SK-N-SH (cell line): Measurements from ENCODE around the gene OPCML. TPM values are rescaled to one million over a fixed set of nuclear protein-coding genes. Genes with fewer than 3 reads are reported as not detected.

Experiments used
- CTCF ChIA-PET: fragments of 300-600, 350-600 bp; formaldehyde crosslinking; extraction: SDS; loops from one replicate; lab custom pipeline; 2021; lab: Yijun Ruan, JAX
- POLR2A ChIA-PET: fragments of 350-600 bp; sonication (Branson Sonifier 250); formaldehyde crosslinking; extraction: SDS; loops from one replicate; lab custom pipeline; 2020; ENCODE audit warnings: antibody characterized with exemption, inconsistent platforms; lab: Yijun Ruan, JAX
- DNase-seq: peaks from one replicate; pipeline ENCODE4 v3.0.0; 2012
- H2AFZ ChIP-seq: fragments of 200-600 bp; sonication (generic); 2 replicates; pipeline ENCODE4 v1.8.1; 2016; ENCODE audit warnings: antibody characterized with exemption, mild to moderate bottlenecking, low read depth
- H3F3A ChIP-seq: fragments of 200-600 bp; sonication (generic); replicated peaks from 2 replicates; pipeline ENCODE3; 2016; ENCODE audit warnings: antibody characterized with exemption, mild to moderate bottlenecking; ENCODE audit not compliant: insufficient read depth
- H3K27ac ChIP-seq, 2 experiments: fragments of 200-500 bp in 1 of 2; fragments of 200-600 bp in 1 of 2; sonication (Bioruptor generic) in 1 of 2; sonication (generic), shearing (Covaris generic) in 1 of 2; 2 replicates each; pipeline versions ENCODE4 v1.5.1 to v1.6.1; 2014 to 2016; ENCODE audit warnings: low read depth in 2 of 2, inconsistent platforms in 1 of 2, low read length in 1 of 2, mild to moderate bottlenecking in 1 of 2, mixed read lengths in 1 of 2
- H3K27me3 ChIP-seq: fragments of 200-600 bp; sonication (generic), shearing (Covaris generic); 2 replicates; pipeline ENCODE4 v1.6.1; 2016; ENCODE audit warnings: mixed run types; ENCODE audit not compliant: insufficient read depth
- H3K36me3 ChIP-seq, 2 experiments: fragments of 200-500 bp in 1 of 2; fragments of 200-600 bp in 1 of 2; sonication (Bioruptor generic) in 1 of 2; sonication (generic) in 1 of 2; replicated peaks in 1 of 2; 2 replicates each; pipeline versions ENCODE3 to v1.5.1; 2014 to 2016; ENCODE audit warnings: low read length in 1 of 2, mild to moderate bottlenecking in 1 of 2; ENCODE audit not compliant: insufficient read depth in 2 of 2, control insufficient read depth in 1 of 2
- H3K4me1 ChIP-seq, 2 experiments: fragments of 200-500 bp in 1 of 2; fragments of 200-600 bp in 1 of 2; sonication (Bioruptor generic) in 1 of 2; sonication (generic), shearing (Covaris generic) in 1 of 2; 2 replicates each; pipeline versions ENCODE4 v1.5.1 to v1.6.1; 2014 to 2016; ENCODE audit warnings: low read depth in 1 of 2, low read length in 1 of 2, mixed run types in 1 of 2; ENCODE audit not compliant: insufficient read depth in 2 of 2, control insufficient read depth in 1 of 2
- H3K4me2 ChIP-seq: fragments of 200-600 bp; sonication (generic), shearing (Covaris generic); 2 replicates; pipeline ENCODE4 v1.6.1; 2017; ENCODE audit warnings: mixed run types
- H3K4me3 ChIP-seq, 2 experiments: fragments of 200-500 bp in 1 of 2; fragments of 200-600 bp in 1 of 2; sonication (Bioruptor generic) in 1 of 2; sonication (generic), shearing (Covaris generic) in 1 of 2; 2 replicates each; pipeline versions ENCODE4 v1.5.1 to v1.8.1; 2014 to 2016; ENCODE audit warnings: low read depth in 2 of 2, inconsistent platforms in 1 of 2, low read length in 1 of 2, mild to moderate bottlenecking in 1 of 2, mixed read lengths in 1 of 2, moderate library complexity in 1 of 2
- H3K79me2 ChIP-seq: fragments of 200-600 bp; sonication (generic); 2 replicates; pipeline ENCODE4 v1.8.1; 2017; ENCODE audit warnings: mild to moderate bottlenecking; ENCODE audit not compliant: insufficient read depth
- H3K9ac ChIP-seq: fragments of 200-600 bp; sonication (generic); 2 replicates; pipeline ENCODE4 v1.6.1; 2017; ENCODE audit warnings: mixed run types
- H3K9me2 ChIP-seq: fragments of 200-600 bp; sonication (generic); 2 replicates; pipeline ENCODE4 v1.6.1; 2017; ENCODE audit warnings: mixed run types
- H3K9me3 ChIP-seq: fragments of 200-600 bp; sonication (generic); 2 replicates; pipeline ENCODE4 v1.6.1; 2017; ENCODE audit warnings: mixed run types, mild to moderate bottlenecking, moderate library complexity
- H4K20me1 ChIP-seq: fragments of 200-600 bp; sonication (generic); 2 replicates; pipeline ENCODE4 v1.6.1; 2017; ENCODE audit warnings: mild to moderate bottlenecking, mixed run types; ENCODE audit not compliant: insufficient read depth
- ELF1 ChIP-seq: IDR thresholded peaks from 2 replicates; pipeline ENCODE4 v1.4.0; 2012
- EP300 ChIP-seq, 2 experiments: IDR thresholded peaks; 2 replicates each; pipeline versions ENCODE4 v1.4.0 to v1.6.1; 2012; ENCODE audit warnings: borderline replicate concordance in 1 of 2, low read depth in 1 of 2, low read length in 1 of 2
- JUND ChIP-seq: IDR thresholded peaks from 2 replicates; pipeline ENCODE4 v1.4.0; 2012
- MXI1 ChIP-seq: IDR thresholded peaks from 2 replicates; pipeline ENCODE4 v1.6.1; 2012; ENCODE audit warnings: mild to moderate bottlenecking, low read depth, low read length, improper control_type of control experiment
- RAD21 ChIP-seq: IDR thresholded peaks from 2 replicates; pipeline ENCODE4 v1.6.1; 2012; ENCODE audit warnings: mild to moderate bottlenecking, low read length
- RFX5 ChIP-seq: IDR thresholded peaks from 2 replicates; pipeline ENCODE4 v1.6.1; 2012; ENCODE audit warnings: mild to moderate bottlenecking, improper control_type of control experiment, low read length
- RXRA ChIP-seq: IDR thresholded peaks from 2 replicates; pipeline ENCODE4 v1.4.0; 2012; ENCODE audit warnings: low read depth, mild to moderate bottlenecking, borderline replicate concordance
- SMC3 ChIP-seq: IDR thresholded peaks from 2 replicates; pipeline ENCODE4 v1.6.1; 2012; ENCODE audit warnings: low read depth, low read length, improper control_type of control experiment
- TEAD4 ChIP-seq: IDR thresholded peaks from 2 replicates; pipeline ENCODE4 v1.4.0; 2012; ENCODE audit warnings: mild to moderate bottlenecking, borderline replicate concordance; ENCODE audit not compliant: insufficient read depth
- YY1 ChIP-seq: IDR thresholded peaks from 2 replicates; pipeline ENCODE4 v1.4.0; 2012; ENCODE audit warnings: low read depth, mild to moderate bottlenecking
- WGBS: methylation state at CpG from one replicate; pipeline ENCODE4 v1.1.6; 2017; ENCODE audit warnings: low lambda C conversion rate; 5-methylcytosine and 5-hydroxymethylcytosine counted together
- polyA plus RNA-seq, 3 experiments: library from polyadenylated mRNA; depleted of rRNA; stranded (reverse); fragments of >200 nt; gene quantifications; 2 replicates each; pipeline ENCODE4 v1.2.3, GENCODE V29; 2012
- TF ChIP-seq, protein P1 (sequence below): IDR thresholded peaks from 2 replicates; pipeline ENCODE4 v1.4.0; 2012; ENCODE audit warnings: low read depth
- TF ChIP-seq, protein P2 (sequence below): fragments of 150-350 bp; IDR thresholded peaks from 2 replicates; pipeline ENCODE4 v1.6.1; 2017; ENCODE audit warnings: antibody characterized with exemption, low read length, low read depth, borderline replicate concordance
- TF ChIP-seq, protein P3 (sequence below): IDR thresholded peaks from 2 replicates; pipeline ENCODE4; 2012
- TF ChIP-seq, protein P4 (sequence below): fragments of 200-600 bp; sonication (generic); IDR thresholded peaks from 2 replicates; pipeline ENCODE4 v1.6.1; 2017; ENCODE audit warnings: antibody characterized with exemption, mild to moderate bottlenecking, moderate library complexity
- TF ChIP-seq, protein P5 (sequence below): fragments of 150-350 bp; IDR thresholded peaks from 2 replicates; pipeline ENCODE4 v1.6.1; 2016; ENCODE audit warnings: mild to moderate bottlenecking, low read depth, low read length
- TF ChIP-seq, protein P6 (sequence below): IDR thresholded peaks from 2 replicates; pipeline ENCODE4 v1.6.1; 2012; ENCODE audit warnings: mild to moderate bottlenecking, low read depth, low read length, moderate library complexity

OPCML gene
- polyA plus RNA-seq, 1 of the 3 experiments (the other 2 are of a cell fraction): not detected

DNA sequence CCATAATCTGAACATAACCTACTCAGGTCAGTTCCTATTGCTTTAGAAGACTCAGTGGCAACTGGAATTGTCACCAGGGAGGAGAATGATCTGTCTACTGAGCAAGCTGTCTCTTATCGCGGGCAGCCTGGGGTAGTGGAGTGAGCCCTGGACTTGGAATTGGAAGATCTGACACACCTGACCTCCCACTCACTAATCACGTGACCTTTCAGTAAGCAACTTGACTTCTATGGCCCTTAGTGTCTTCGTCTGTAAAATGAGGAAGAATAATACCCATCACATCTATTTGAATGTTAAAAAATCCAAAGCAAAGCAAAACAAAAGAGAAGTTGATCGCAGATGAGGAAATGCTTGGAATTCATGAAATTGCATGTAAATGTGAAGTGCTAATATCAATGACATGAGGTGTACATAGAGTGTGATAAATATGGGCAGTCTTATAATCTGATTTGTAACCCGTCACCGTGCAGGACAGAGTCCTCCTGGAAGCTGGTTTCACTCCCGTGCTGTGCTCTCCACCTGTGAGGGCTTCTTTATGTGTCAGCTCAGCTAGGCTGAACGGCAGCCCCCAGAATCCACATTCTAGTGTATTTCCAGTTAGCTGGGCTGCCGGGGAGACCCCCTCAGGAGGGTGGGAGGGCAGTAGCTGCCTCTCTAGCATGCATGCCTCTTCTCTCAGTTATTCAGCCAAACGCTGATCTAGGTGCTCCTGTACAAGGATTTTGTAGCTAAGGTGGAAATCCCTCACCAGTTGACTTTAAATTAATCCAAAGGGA is 482.9 kb downstream of the OPCML start:
- no peak overlapping the region for H2AFZ ChIP-seq
- POLR2A ChIA-PET: no interaction called here
- no peaks in the 10 kb centered on the region for H3K27me3 ChIP-seq
- no peak overlapping the region for H3K27ac ChIP-seq
- 22% methylated on average over 10 of the region's 11 CpGs for WGBS
- H3K9ac ChIP-seq: no peak overlapping the region
- TF ChIP-seq TEAD4 (no peak), SMC3 (no peak), JUND (no peak), MXI1 (no peak), RAD21 (no peak), RXRA (no peak)
- TF ChIP-seq, protein P1, sequence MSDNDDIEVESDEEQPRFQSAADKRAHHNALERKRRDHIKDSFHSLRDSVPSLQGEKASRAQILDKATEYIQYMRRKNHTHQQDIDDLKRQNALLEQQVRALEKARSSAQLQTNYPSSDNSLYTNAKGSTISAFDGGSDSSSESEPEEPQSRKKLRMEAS: no peak
- TF ChIP-seq, protein P2, sequence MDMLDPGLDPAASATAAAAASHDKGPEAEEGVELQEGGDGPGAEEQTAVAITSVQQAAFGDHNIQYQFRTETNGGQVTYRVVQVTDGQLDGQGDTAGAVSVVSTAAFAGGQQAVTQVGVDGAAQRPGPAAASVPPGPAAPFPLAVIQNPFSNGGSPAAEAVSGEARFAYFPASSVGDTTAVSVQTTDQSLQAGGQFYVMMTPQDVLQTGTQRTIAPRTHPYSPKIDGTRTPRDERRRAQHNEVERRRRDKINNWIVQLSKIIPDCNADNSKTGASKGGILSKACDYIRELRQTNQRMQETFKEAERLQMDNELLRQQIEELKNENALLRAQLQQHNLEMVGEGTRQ: no peak
- TF ChIP-seq, protein P3, sequence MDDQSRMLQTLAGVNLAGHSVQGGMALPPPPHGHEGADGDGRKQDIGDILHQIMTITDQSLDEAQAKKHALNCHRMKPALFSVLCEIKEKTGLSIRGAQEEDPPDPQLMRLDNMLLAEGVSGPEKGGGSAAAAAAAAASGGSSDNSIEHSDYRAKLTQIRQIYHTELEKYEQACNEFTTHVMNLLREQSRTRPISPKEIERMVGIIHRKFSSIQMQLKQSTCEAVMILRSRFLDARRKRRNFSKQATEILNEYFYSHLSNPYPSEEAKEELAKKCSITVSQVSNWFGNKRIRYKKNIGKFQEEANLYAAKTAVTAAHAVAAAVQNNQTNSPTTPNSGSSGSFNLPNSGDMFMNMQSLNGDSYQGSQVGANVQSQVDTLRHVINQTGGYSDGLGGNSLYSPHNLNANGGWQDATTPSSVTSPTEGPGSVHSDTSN: no peak
- TF ChIP-seq, all 33 proteins: peak for 0
- H3K4me2 ChIP-seq: no peak overlapping the region
- no peaks in the 10 kb centered on the region for H3K36me3 ChIP-seq
- H3K9me2 ChIP-seq: no peaks in the 10 kb centered on the region
- H3K79me2 ChIP-seq: no peaks in the 10 kb centered on the region
- H3K4me3 ChIP-seq: no peak overlapping the region
- CTCF ChIA-PET: interaction anchor here (1.2 to 5.0 kb wide), 3 partner anchors 15 to 1181 kb away, joined by 3 to 33 read pairs (median 3); no protein-coding TSS in a partner anchor
- no peaks in the 10 kb centered on the region for H3F3A ChIP-seq
- H3K9me3 ChIP-seq: no peaks in the 10 kb centered on the region
- no peaks in the 10 kb centered on the region for H4K20me1 ChIP-seq
- H3K4me1 ChIP-seq: peaks cover 0 to 5% of the 10 kb centered on the region in 2 experiments; a peak in 1 of 4 replicates
- no peak for DNase-seq

DNA sequence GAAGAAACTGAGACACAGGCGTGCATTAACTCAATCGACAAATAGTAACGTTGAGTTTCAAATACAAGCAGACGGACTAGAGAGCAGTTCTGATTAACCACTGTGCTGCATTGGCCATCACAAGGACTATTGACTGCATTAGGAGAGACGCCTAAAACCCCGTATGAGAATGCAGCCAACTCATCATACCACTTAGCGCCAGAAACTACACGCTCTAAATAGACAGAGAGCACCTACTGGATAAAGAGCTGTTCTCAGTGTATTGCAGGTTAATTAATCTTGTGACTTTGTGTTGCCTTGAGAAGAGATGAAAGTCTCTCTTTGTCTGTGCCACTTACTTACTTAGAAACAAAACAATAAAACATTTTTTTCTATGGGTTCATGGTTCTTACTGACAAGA is 484.0 kb downstream of the OPCML start:
- H3K27ac ChIP-seq: no peak overlapping the region
- no peak overlapping the region for H3K4me3 ChIP-seq
- no peaks in the 10 kb centered on the region for H3K79me2 ChIP-seq
- ChIA-PET POLR2A (no interaction called here), CTCF (interaction anchor here (5.0 kb wide), 1 partner anchor 30 kb away, joined by 33 read pairs; no protein-coding TSS in a partner anchor)
- H3K9me3 ChIP-seq: no peaks in the 10 kb centered on the region
- H3K9ac ChIP-seq: no peak overlapping the region
- H3F3A ChIP-seq: no peaks in the 10 kb centered on the region
- H3K36me3 ChIP-seq: no peaks in the 10 kb centered on the region
- H3K27me3 ChIP-seq: no peaks in the 10 kb centered on the region
- H3K4me1 ChIP-seq: peaks cover 0 to 5% of the 10 kb centered on the region in 2 experiments; a peak in 1 of 4 replicates
- no peaks in the 10 kb centered on the region for H4K20me1 ChIP-seq
- no peaks in the 10 kb centered on the region for H3K9me2 ChIP-seq
- H2AFZ ChIP-seq: no peak overlapping the region
- DNase-seq: no peak
- H3K4me2 ChIP-seq: no peak overlapping the region
- WGBS: 51% methylated on average over 8 of the region's 8 CpGs
- TF ChIP-seq, protein P4, sequence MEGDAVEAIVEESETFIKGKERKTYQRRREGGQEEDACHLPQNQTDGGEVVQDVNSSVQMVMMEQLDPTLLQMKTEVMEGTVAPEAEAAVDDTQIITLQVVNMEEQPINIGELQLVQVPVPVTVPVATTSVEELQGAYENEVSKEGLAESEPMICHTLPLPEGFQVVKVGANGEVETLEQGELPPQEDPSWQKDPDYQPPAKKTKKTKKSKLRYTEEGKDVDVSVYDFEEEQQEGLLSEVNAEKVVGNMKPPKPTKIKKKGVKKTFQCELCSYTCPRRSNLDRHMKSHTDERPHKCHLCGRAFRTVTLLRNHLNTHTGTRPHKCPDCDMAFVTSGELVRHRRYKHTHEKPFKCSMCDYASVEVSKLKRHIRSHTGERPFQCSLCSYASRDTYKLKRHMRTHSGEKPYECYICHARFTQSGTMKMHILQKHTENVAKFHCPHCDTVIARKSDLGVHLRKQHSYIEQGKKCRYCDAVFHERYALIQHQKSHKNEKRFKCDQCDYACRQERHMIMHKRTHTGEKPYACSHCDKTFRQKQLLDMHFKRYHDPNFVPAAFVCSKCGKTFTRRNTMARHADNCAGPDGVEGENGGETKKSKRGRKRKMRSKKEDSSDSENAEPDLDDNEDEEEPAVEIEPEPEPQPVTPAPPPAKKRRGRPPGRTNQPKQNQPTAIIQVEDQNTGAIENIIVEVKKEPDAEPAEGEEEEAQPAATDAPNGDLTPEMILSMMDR: no peak
- TF ChIP-seq, protein P5, sequence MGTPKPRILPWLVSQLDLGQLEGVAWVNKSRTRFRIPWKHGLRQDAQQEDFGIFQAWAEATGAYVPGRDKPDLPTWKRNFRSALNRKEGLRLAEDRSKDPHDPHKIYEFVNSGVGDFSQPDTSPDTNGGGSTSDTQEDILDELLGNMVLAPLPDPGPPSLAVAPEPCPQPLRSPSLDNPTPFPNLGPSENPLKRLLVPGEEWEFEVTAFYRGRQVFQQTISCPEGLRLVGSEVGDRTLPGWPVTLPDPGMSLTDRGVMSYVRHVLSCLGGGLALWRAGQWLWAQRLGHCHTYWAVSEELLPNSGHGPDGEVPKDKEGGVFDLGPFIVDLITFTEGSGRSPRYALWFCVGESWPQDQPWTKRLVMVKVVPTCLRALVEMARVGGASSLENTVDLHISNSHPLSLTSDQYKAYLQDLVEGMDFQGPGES: no peak
- TF ChIP-seq MXI1: no peak
- TF ChIP-seq EP300 (IDR thresholded peaks at IDR 0.05; ENCODE audit: borderline replicate concordance in 1 of 2, low read depth in 1 of 2, low read length in 1 of 2): no peak
- TF ChIP-seq YY1: no peak
- TF ChIP-seq RFX5: no peak
- TF ChIP-seq ELF1: no peak
- no peak for TF ChIP-seq TEAD4
- TF ChIP-seq, protein P6, sequence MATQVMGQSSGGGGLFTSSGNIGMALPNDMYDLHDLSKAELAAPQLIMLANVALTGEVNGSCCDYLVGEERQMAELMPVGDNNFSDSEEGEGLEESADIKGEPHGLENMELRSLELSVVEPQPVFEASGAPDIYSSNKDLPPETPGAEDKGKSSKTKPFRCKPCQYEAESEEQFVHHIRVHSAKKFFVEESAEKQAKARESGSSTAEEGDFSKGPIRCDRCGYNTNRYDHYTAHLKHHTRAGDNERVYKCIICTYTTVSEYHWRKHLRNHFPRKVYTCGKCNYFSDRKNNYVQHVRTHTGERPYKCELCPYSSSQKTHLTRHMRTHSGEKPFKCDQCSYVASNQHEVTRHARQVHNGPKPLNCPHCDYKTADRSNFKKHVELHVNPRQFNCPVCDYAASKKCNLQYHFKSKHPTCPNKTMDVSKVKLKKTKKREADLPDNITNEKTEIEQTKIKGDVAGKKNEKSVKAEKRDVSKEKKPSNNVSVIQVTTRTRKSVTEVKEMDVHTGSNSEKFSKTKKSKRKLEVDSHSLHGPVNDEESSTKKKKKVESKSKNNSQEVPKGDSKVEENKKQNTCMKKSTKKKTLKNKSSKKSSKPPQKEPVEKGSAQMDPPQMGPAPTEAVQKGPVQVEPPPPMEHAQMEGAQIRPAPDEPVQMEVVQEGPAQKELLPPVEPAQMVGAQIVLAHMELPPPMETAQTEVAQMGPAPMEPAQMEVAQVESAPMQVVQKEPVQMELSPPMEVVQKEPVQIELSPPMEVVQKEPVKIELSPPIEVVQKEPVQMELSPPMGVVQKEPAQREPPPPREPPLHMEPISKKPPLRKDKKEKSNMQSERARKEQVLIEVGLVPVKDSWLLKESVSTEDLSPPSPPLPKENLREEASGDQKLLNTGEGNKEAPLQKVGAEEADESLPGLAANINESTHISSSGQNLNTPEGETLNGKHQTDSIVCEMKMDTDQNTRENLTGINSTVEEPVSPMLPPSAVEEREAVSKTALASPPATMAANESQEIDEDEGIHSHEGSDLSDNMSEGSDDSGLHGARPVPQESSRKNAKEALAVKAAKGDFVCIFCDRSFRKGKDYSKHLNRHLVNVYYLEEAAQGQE: no peak
- TF ChIP-seq, protein P2: no peak
